Psoas muscle (tissue), 8 donors: ENCODE results near the gene COPZ1. TPM values are rescaled to one million over a fixed set of nuclear protein-coding genes. Genes with fewer than 3 reads are reported as not detected.
"Not testable (repeated sequence)": the region's sequence is repeated elsewhere in the genome, so short reads cannot be mapped to it uniquely, and the experiment has no call there.

ENCODE experiments used
- ATAC-seq, 4 donors: fragments of 200-7000 bp; cut with Tn5 transposase; one replicate each; pipeline ENCODE4 v1.9.1; 2020; ENCODE audit warnings: moderate library complexity in 3 of 4, mild to moderate bottlenecking in 2 of 4
- DNase-seq, 2 donors: peaks; one replicate each; pipeline ENCODE4 v3.0.0-alpha.2; 2020
- H3K27ac ChIP-seq: fragments of 200-600 bp; one replicate; pipeline ENCODE4 v1.8.0; 2022
- H3K27me3 ChIP-seq, 3 donors: fragments of 200-600 bp in 1 of 3; one replicate each; pipeline versions ENCODE4 v1.6.1 to v1.8.0; 2013 to 2022; ENCODE audit warnings: low read length in 2 of 3, mild to moderate bottlenecking in 2 of 3, moderate library complexity in 1 of 3; ENCODE audit not compliant: insufficient read depth in 3 of 3
- H3K36me3 ChIP-seq, 2 donors: fragments of 200-600 bp in 1 of 2; one replicate each; pipeline versions ENCODE4 v1.6.1 to v1.8.0; 2013 to 2022; ENCODE audit warnings: low read depth in 1 of 2, mild to moderate bottlenecking in 1 of 2, moderate library complexity in 1 of 2; ENCODE audit not compliant: insufficient read depth in 1 of 2
- H3K4me1 ChIP-seq: fragments of 200-600 bp; one replicate; pipeline ENCODE4 v1.8.0; 2022
- H3K4me3 ChIP-seq: fragments of 200-600 bp; one replicate; pipeline ENCODE4 v1.8.0; 2022; ENCODE audit warnings: mild to moderate bottlenecking
- H3K9me3 ChIP-seq: fragments of 200-600 bp; one replicate; pipeline ENCODE4 v1.8.0; 2022
- CTCF ChIP-seq: fragments of 200-600 bp; IDR thresholded peaks from one replicate; pipeline ENCODE4 v1.8.0; 2022; ENCODE audit warnings: antibody characterized with exemption
- WGBS, 3 donors: extraction: QIAGEN DNeasy Blood & Tissue Kit; methylation state at CpG; one replicate each; pipeline versions ENCODE4 v1.1.6 to v1.1.7; 2013; 5-methylcytosine and 5-hydroxymethylcytosine counted together
- intact Hi-C, 2 donors: fragments of 100-400 bp; cut with DNase I; formaldehyde crosslinking; loops; one replicate each; pipeline versions ENCODE4 v1.11.0 to v1.14.2; 2022
- polyA plus RNA-seq, 3 donors: library from polyadenylated mRNA; stranded (reverse); fragments of 200-250 nt; gene quantifications; one replicate each; pipeline ENCODE4 v1.2.3, GENCODE V29; 2013
- total RNA-seq, 4 donors: library from RNA; stranded (reverse); fragmentation: NEBNext Ultra II Directional in 2 of 4; extraction: Animal tissue kit (Norgen Biotek cat#: 25700) in 2 of 4; gene quantifications; one replicate each; pipeline versions ENCODE4 v1.2.1 to v1.2.4, GENCODE V29; 2021 to 2023
- donor health status: healthy with polysubstance abuse.
- donor health status: DM: no; HTN: no; CAD: no; lungs with moderate emphysema.
- donor health status: Bipolar disorder and iron deficiency.
- donor health status: healthy.
- donor health status: DM: yes; HTN: yes; CAD: no.
- donor health status: DM: no; HTN: no; CAD: no.
- donor health status: DM: no; HTN: no; CAD: no.
- donor health status: DM: yes; HTN: yes; CAD: no.

COPZ1 gene
- total and polyA plus RNA-seq, 7 donors, result 77.8 to 131 (median 88.3) TPM

GRCh38 chr12:54279632-54280467 is 45.1 kb upstream of the COPZ1 start, which contains the start of gene CBX5:
TSS of gene CBX5 (minus strand) at chr12:54280122. CDS start at chr12:54257650, 22,472 bp downstream.
- Histone ChIP-seq H3K4me3 (peak within 1 kb of the TSS; percentile 98), H3K4me1 (peaks cover 45% of the 10 kb centered on the region), H3K9me3 (no peaks in the 10 kb centered on the region), H3K36me3 (peaks cover 15 to 36% of the 10 kb centered on the region in 2 donors), H3K27me3 (no peaks in the 10 kb centered on the region), H3K27ac (peak within 1 kb of the TSS; percentile 96)
- no peak for TF ChIP-seq CTCF
- ATAC-seq (peak; percentile 82 to 86 (median 84)), DNase-seq (peak; percentile 99 to 100)
- 0% methylated on average over 49 of the region's 49 CpGs for WGBS, 3 donors
- intact Hi-C loops, result loop anchor here in 1 of 2 donors (5.0 kb wide), 1 partner anchor 278 kb away; the partner anchor contains the start of gene HOXC9

GRCh38 chr12:54280468-54281260 is 44.3 kb upstream of the COPZ1 start, which contains the start of gene HNRNPA1:
TSS of gene HNRNPA1 (plus strand) at chr12:54280726. CDS start at chr12:54280808, 82 bp downstream.
- TF ChIP-seq CTCF, result no peak
- peak; percentile 87 to 91 (median 88) for ATAC-seq
- peak; percentile 93 to 96 for DNase-seq
- intact Hi-C loops, result no loop called here
- Histone ChIP-seq H3K27ac (peak within 1 kb of the TSS; percentile 96), H3K9me3 (no peaks in the 10 kb centered on the region), H3K4me1 (peaks cover 52% of the 10 kb centered on the region), H3K4me3 (peak within 1 kb of the TSS; percentile 98), H3K36me3 (peaks cover 15 to 45% of the 10 kb centered on the region in 2 donors), H3K27me3 (no peaks in the 10 kb centered on the region)
- 0 to 1% (median 0%) methylated on average over 45 to 48 of the region's 48 CpGs for whole genome bisulfite sequencing, 3 donors

- Histone ChIP-seq H3K4me1 (peaks cover 58% of the 10 kb centered on the region), H3K27ac (peak overlapping the region; percentile 96), H3K36me3 (peaks cover 15 to 50% of the 10 kb centered on the region in 2 donors), H3K4me3 (peak overlapping the region; percentile 98)
- H3K9me3 ChIP-seq, intact Hi-C loops, DNase-seq, H3K27me3 ChIP-seq: not testable (repeated sequence)
- ATAC-seq, result peak in 1 of 4 donors; percentile 1
- 0 to 1% (median 1%) methylated on average over 10 of the region's 10 CpGs for WGBS, 3 donors
Measured at GRCh38 chr12:54281261-54281638, 43.7 kb upstream of the COPZ1 start.

- 17 to 20% (median 17%) methylated on average over 4 of the region's 4 CpGs for WGBS, 3 donors
- H3K27me3 ChIP-seq, H3K9me3 ChIP-seq, ATAC-seq, DNase-seq, intact Hi-C loops: not testable (repeated sequence)
- Histone ChIP-seq H3K27ac (peak overlapping the region; percentile 96), H3K4me1 (peaks cover 62% of the 10 kb centered on the region), H3K4me3 (peak overlapping the region; percentile 98), H3K36me3 (peaks cover 15 to 55% of the 10 kb centered on the region in 2 donors)
Measured at GRCh38 chr12:54281694-54282093, 43.2 kb upstream of the COPZ1 start.

GRCh38 chr12:54282949-54283593 is 41.9 kb upstream of the COPZ1 start:
- no peaks in the 10 kb centered on the region for H3K27me3 ChIP-seq
- DNase-seq (no peak), ATAC-seq (no peak)
- peak overlapping the region; percentile 98 for H3K4me3 ChIP-seq
- peaks cover 67% of the 10 kb centered on the region for H3K4me1 ChIP-seq
- intact Hi-C loops, result no loop called here
- peaks cover 18 to 69% of the 10 kb centered on the region in 2 donors for H3K36me3 ChIP-seq
- no peak for TF ChIP-seq CTCF
- WGBS, 3 donors, result 30 to 51% (median 39%) methylated on average over 11 of the region's 11 CpGs
- H3K27ac ChIP-seq, result peak overlapping the region; percentile 41
- H3K9me3 ChIP-seq, result no peaks in the 10 kb centered on the region

GRCh38 chr12:54284070-54284780 is 40.7 kb upstream of the COPZ1 start:
- peaks cover 67% of the 10 kb centered on the region for H3K4me1 ChIP-seq
- 65 to 70% (median 70%) methylated on average over 1 of the region's 2 CpGs for WGBS, 3 donors
- intact Hi-C loops, result not testable (repeated sequence)

More at GRCh38 chr12:54284070-54284780, 40.7 kb upstream of the COPZ1 start:
- not testable (repeated sequence) for H3K27me3 ChIP-seq, ATAC-seq, DNase-seq, H3K9me3 ChIP-seq
- peaks cover 18 to 70% of the 10 kb centered on the region in 2 donors for H3K36me3 ChIP-seq
- peak overlapping the region; percentile 98 for H3K4me3 ChIP-seq
- H3K27ac ChIP-seq, result peak overlapping the region; percentile 41
